Aorta (tissue), 5 donors: ENCODE results near the gene AP4S1. TPM values are rescaled to one million over a fixed set of nuclear protein-coding genes. Genes with fewer than 3 reads are reported as not detected.

Experiments used
- ATAC-seq: fragments of 200-7000 bp; cut with Tn5 transposase; one replicate; pipeline ENCODE4 v1.9.1; 2022; ENCODE audit warnings: moderate library complexity; ENCODE audit not compliant: low FRiP score
- DNase-seq, 2 donors: peaks; one replicate each; pipeline ENCODE4 v3.0.0-alpha.2; 2020
- H3K27ac ChIP-seq, 2 donors: one replicate each; pipeline ENCODE4 v1.5.1; 2013; ENCODE audit warnings: low read length in 2 of 2, mild to moderate bottlenecking in 2 of 2, moderate library complexity in 2 of 2, control low read depth in 1 of 2, inconsistent platforms in 1 of 2, low read depth in 1 of 2
- H3K27me3 ChIP-seq, 2 donors: one replicate each; pipeline ENCODE4 v1.6.1; 2013; ENCODE audit warnings: control low read depth in 1 of 2, low read length in 1 of 2, mild to moderate bottlenecking in 1 of 2, moderate library complexity in 1 of 2; ENCODE audit not compliant: insufficient read depth in 2 of 2, control insufficient read depth in 1 of 2
- H3K36me3 ChIP-seq, 2 donors: one replicate each; pipeline ENCODE4 v1.6.1; 2013; ENCODE audit warnings: control low read depth in 1 of 2, low read length in 1 of 2, mild to moderate bottlenecking in 1 of 2; ENCODE audit not compliant: insufficient read depth in 2 of 2, control insufficient read depth in 1 of 2
- H3K4me1 ChIP-seq, 2 donors: one replicate each; pipeline ENCODE4 v1.6.1; 2013; ENCODE audit warnings: low read length in 2 of 2, control low read depth in 1 of 2, mild to moderate bottlenecking in 1 of 2, moderate library complexity in 1 of 2; ENCODE audit not compliant: insufficient read depth in 2 of 2, control insufficient read depth in 1 of 2
- H3K4me3 ChIP-seq, 2 donors: one replicate each; pipeline ENCODE4 v1.5.1; 2013; ENCODE audit warnings: low read length in 2 of 2, control low read depth in 1 of 2, mild to moderate bottlenecking in 1 of 2
- H3K9me3 ChIP-seq: one replicate; pipeline ENCODE4 v1.6.1; 2013; ENCODE audit warnings: mild to moderate bottlenecking, low read length; ENCODE audit not compliant: control insufficient read depth
- WGBS, 2 donors: extraction: QIAGEN DNeasy Blood & Tissue Kit; methylation state at CpG; one replicate each; pipeline ENCODE4 v1.1.7; 2013; 5-methylcytosine and 5-hydroxymethylcytosine counted together
- intact Hi-C, 2 donors: fragments of 100-400 bp; cut with DNase I; formaldehyde crosslinking; loops; one replicate each; pipeline versions ENCODE4 v1.14.2 to v1.15.0; 2022
- polyA plus RNA-seq, 2 donors: library from polyadenylated mRNA; stranded (reverse); fragments of 200-250 nt; gene quantifications; one replicate each; pipeline ENCODE4 v1.2.3, GENCODE V29; 2013
- total RNA-seq, 2 donors: library from RNA; stranded (reverse); fragmentation: NEBNext Ultra II Directional; extraction: Animal tissue kit (Norgen Biotek cat#: 25700); gene quantifications; one replicate each; pipeline ENCODE4 v1.2.1, GENCODE V29; 2021
- donor health status: healthy with polysubstance abuse.
- donor health status: Bipolar disorder and iron deficiency.
- donor health status: DM: no; HTN: no; CAD: no.
- donor health status: DM: no; HTN: no; CAD: no.
- donor health status: DM: yes; HTN: yes; CAD: no.

The AP4S1 gene
- total and polyA plus RNA-seq, 4 donors = 7.1 to 20.2 (median 9.9) TPM

DNA sequence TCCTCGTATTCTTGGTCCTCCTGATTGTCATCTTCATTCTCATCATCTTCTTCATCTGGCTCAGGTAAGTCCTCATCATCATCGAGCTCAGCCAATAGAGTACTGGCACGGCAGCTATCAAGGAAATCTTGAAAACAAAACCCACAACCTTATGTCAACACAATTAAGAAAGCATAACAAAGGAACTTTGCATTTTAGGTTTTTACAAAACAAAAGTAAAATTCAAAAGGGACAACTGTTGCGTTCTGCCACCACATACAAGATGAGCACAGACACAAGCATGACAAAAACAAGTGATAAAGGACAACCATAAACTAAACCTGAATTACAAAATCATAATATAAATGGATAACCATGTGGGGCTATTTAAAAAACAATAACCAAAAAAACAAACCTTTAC lies 97.5 kb downstream of the AP4S1 start:
- Histone ChIP-seq H3K4me1 (no peaks in the 10 kb centered on the region), H3K27ac (no peak overlapping the region), H3K4me3 (no peak overlapping the region), H3K9me3 (no peaks in the 10 kb centered on the region), H3K36me3 (peaks cover 2 to 10% of the 10 kb centered on the region in 2 donors), H3K27me3 (no peaks in the 10 kb centered on the region)
- ATAC-seq (no peak), DNase-seq (no peak)
- WGBS, 2 donors = 84 to 86% methylated on average over 4 of the region's 4 CpGs
- intact Hi-C loops = loop anchor here in 1 of 2 donors (10.0 kb wide), 1 partner anchor 232 kb away; no protein-coding TSS in a partner anchor

DNA sequence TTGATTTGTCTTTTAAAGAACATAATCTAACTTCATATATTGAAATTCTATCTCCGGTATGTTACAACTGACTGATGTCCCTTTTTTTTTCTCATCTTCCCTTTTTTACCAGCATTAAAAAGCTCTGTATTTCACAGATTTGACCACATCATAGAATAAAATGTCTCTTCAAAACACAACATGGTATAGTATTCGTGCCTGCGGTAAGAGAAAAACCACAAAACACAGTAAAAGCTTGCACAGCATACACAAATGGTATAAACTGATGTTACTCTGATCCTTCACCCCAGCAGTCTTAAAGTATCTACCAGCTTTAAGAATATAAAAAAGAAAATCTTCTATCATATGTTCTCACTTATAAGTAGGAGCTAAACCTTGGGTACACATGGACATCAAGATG lies 98.7 kb downstream of the AP4S1 start:
- Histone ChIP-seq H3K27me3 (no peaks in the 10 kb centered on the region), H3K9me3 (no peaks in the 10 kb centered on the region), H3K4me3 (no peak overlapping the region), H3K4me1 (no peaks in the 10 kb centered on the region), H3K36me3 (peaks cover 4 to 12% of the 10 kb centered on the region in 2 donors), H3K27ac (no peak overlapping the region)
- intact Hi-C loops = loop anchor here in 1 of 2 donors (10.0 kb wide), 1 partner anchor 231 kb away; no protein-coding TSS in a partner anchor
- 94 to 96% methylated on average over 3 of the region's 3 CpGs for WGBS, 2 donors
- no peak for DNase-seq
- no peak for ATAC-seq

DNA sequence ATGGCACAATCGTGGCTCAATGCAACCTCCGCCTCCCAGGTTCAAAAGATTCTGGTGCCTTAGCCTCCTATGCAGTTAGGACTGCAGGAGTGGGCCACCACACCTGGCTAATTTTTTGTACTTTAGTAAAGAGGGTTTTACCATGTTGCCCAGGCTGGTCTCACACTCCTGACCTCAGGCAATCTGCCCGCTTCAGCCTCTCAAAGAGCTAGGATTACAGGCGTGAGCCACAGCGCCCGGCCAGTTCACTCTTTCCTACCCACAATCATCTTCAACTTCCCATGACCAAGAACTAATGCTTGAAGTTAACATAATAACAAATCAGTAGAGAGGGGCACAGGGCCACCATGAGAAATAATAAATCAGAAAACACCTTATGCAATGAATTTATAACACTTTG lies 99.8 kb downstream of the AP4S1 start:
- 89 to 91% methylated on average over 6 of the region's 6 CpGs for WGBS, 2 donors
- no peak overlapping the region for H3K4me3 ChIP-seq
- no peaks in the 10 kb centered on the region for H3K27me3 ChIP-seq
- H3K36me3 ChIP-seq = peaks cover 4 to 12% of the 10 kb centered on the region in 2 donors
- DNase-seq (no peak), ATAC-seq (no peak)
- H3K4me1 ChIP-seq = no peaks in the 10 kb centered on the region
- H3K9me3 ChIP-seq = no peaks in the 10 kb centered on the region
- no peak overlapping the region for H3K27ac ChIP-seq
- intact Hi-C loops = loop anchor here in 1 of 2 donors (10.0 kb wide), 1 partner anchor 230 kb away; no protein-coding TSS in a partner anchor

DNA sequence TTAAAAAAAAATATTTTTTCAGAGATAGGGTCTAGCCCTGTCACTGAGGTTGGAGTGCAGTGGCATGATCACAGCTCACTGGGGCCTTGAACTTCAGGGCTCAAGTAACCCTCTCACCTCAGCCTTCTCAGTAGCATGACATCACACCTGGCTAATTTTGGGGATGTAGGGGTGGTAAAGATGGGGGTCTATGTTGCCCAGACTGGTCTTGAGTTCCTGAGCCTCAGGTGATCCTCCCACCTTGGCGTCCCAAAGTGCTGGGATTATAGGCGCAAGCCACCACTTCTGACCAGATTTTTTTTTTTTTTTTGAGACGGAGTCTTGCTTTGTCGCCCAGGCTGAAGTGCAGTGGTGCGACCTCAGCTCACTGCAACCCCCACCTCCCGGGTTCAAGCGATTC lies 101.2 kb downstream of the AP4S1 start:
- H3K4me1 ChIP-seq = no peaks in the 10 kb centered on the region
- no peak for DNase-seq
- 97 to 100% methylated on average over 6 to 7 of the region's 7 CpGs for WGBS, 2 donors
- no peaks in the 10 kb centered on the region for H3K27me3 ChIP-seq
- no peak for ATAC-seq
- H3K9me3 ChIP-seq = no peaks in the 10 kb centered on the region
- H3K4me3 ChIP-seq = no peak overlapping the region
- intact Hi-C loops = loop anchor here in 1 of 2 donors (10.0 kb wide), 1 partner anchor 228 kb away; no protein-coding TSS in a partner anchor
- no peak overlapping the region for H3K27ac ChIP-seq
- H3K36me3 ChIP-seq = peaks cover 4 to 12% of the 10 kb centered on the region in 2 donors

DNA sequence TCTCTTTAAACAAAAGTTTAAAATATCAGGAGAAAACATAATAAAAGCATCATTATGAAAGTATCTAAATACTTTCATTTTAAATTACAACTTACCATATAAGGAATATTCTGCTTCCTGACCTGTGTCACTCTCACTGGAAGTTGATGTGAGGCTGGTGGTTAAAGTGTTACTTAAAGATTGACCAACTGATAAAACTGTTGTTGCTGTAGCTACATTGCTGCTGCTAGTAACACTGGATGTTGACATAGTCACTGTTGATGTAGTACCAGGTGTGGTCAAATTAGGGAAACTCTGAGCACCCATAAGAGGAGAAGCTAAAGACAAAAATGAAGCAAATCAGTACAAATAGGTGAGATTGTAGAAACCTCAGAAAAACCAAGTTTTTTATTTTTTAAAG lies 102.2 kb downstream of the AP4S1 start:
- Histone ChIP-seq H3K27ac (no peak overlapping the region), H3K4me1 (no peaks in the 10 kb centered on the region), H3K27me3 (no peaks in the 10 kb centered on the region), H3K4me3 (no peak overlapping the region), H3K36me3 (peaks cover 4 to 6% of the 10 kb centered on the region in 2 donors), H3K9me3 (no peaks in the 10 kb centered on the region)
- no peak for DNase-seq
- intact Hi-C loops = loop anchor here in 1 of 2 donors (10.0 kb wide), 1 partner anchor 227 kb away; no protein-coding TSS in a partner anchor
- no peak for ATAC-seq

DNA sequence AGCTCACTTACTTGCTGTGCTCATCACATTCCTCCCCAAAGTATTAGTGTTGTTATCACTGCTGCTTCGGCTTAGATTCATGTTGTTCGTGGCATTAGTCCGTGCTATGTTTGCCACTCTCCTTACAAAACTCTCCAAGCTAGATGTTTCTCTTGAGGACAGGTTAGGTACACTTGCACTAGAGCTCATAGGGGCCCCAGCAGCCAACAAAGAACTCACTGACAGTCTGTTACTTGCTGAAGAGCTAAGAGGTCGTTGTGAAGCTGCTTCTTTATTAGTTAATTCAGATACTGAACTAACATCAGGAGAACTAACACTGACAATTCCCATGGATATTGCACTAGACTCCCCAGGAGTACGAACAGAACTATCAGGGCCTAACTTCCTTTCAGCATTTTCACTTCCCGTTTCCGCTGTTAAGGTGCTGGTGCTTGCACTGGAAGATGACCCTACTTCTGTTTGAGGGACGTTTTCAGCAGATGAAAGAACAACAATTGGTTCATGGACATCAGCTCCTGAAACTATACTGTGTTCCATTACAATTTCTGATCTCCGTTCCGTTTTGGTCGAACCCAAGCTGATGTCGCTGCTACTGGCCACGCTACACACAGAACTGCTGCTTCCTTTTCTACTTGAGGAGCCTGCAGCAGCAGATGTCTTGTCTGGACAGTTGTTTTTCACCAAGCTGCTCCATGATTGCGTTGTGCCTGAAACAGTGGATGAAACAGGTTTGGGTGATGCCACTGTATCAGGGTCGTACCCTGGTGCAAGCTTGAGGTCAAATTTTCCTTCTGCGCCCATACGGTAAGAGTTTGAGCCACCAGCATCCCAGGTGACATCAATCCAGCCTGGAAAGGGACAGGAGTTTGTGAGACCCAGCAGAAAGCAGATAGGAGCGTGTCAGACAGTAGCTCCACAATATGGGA lies 103.4 kb downstream of the AP4S1 start:
- H3K4me1 ChIP-seq = no peaks in the 10 kb centered on the region
- WGBS, 2 donors = 83 to 84% methylated on average over 18 of the region's 18 CpGs
- H3K27ac ChIP-seq = no peak overlapping the region
- H3K9me3 ChIP-seq = no peaks in the 10 kb centered on the region
- peaks cover 4 to 6% of the 10 kb centered on the region in 2 donors for H3K36me3 ChIP-seq
- intact Hi-C loops = loop anchor here in 1 of 2 donors (10.0 kb wide), 1 partner anchor 226 kb away; no protein-coding TSS in a partner anchor
- ATAC-seq = no peak
- no peak for DNase-seq
- no peak overlapping the region for H3K4me3 ChIP-seq
- H3K27me3 ChIP-seq = no peaks in the 10 kb centered on the region

DNA sequence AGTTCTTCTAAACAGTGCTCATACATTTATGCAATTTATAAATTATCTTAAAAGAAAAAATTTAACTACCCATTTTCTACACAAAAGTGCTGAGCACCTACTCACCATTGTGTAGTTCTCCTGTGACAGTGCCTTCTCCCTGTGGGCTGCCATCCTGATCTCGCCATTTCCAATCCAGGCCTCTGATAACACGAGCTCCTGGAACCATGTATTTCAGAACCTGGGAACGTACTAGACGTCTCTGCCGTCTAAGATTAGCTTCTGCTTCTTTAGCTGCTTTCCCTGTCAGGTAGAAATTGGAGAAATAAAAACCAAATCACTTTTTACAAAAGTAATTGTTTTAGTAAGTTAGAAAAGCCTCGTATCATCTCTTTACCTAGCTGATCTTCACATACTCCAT lies 107.7 kb downstream of the AP4S1 start:
- no peaks in the 10 kb centered on the region for H3K9me3 ChIP-seq
- intact Hi-C loops = no loop called here
- H3K36me3 ChIP-seq = peaks cover 4 to 8% of the 10 kb centered on the region in 2 donors
- ATAC-seq (no peak), DNase-seq (no peak)
- no peak overlapping the region for H3K4me3 ChIP-seq
- 83 to 85% methylated on average over 6 of the region's 6 CpGs for WGBS, 2 donors
- no peaks in the 10 kb centered on the region for H3K27me3 ChIP-seq
- no peaks in the 10 kb centered on the region for H3K4me1 ChIP-seq
- H3K27ac ChIP-seq = no peak overlapping the region

DNA sequence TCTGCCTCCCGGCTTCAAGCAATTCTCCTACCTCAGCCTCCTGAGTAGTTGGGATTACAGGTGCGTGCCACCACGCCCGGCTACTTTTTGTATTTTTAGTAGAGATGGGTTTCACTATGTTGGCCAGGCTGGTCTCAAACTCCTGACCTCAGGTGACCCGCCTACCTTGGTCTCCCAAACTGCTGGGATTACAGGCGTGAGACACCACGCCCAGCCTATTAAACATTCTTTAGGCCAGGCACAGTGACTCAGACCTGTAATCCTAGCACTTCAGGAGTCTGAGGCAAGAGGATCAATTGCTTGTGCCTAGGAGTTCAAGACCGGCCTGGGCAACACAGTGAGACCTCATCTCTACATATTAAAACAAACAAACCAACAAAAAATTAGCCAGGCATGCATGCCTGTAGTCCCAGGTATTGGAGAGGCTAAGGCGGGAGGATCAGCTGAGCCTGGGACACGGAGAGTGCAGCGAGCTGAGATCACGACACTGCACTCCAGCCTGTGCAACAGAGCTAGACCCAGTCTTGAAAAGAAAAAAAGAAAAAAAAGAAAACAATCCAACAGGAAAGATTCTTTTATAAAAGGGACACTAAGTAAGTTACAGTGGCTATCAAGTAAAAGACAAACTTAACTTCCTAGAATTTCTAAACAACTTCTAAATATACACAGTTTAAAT lies 111.9 kb downstream of the AP4S1 start:
- Histone ChIP-seq H3K27me3 (no peaks in the 10 kb centered on the region), H3K9me3 (no peaks in the 10 kb centered on the region), H3K36me3 (peaks cover 0 to 4% of the 10 kb centered on the region in 2 donors), H3K27ac (no peak overlapping the region), H3K4me3 (no peak overlapping the region), H3K4me1 (no peaks in the 10 kb centered on the region)
- ATAC-seq (no peak), DNase-seq (no peak)
- 95 to 98% methylated on average over 12 of the region's 12 CpGs for WGBS, 2 donors
- intact Hi-C loops = no loop called here
